SJCRH30 (cell line): ENCODE measurements around the gene KCTD16. TPM values are rescaled to one million over a fixed set of nuclear protein-coding genes. Genes with fewer than 3 reads are reported as not detected.

Source experiments
- DNase-seq, 2 experiments: peaks; one replicate each; pipeline ENCODE4 v3.0.0-alpha.2; 2015 to 2020
- H3K27ac ChIP-seq: fragments of 250-450 bp; sonication (Bioruptor Pico); 2 replicates; pipeline ENCODE4 v1.5.1; 2020; ENCODE audit warnings: mild to moderate bottlenecking, moderate library complexity
- H3K27me3 ChIP-seq: fragments of 250-450 bp; sonication (Bioruptor Pico); 2 replicates; pipeline ENCODE4 v1.5.1; 2020; ENCODE audit warnings: mild to moderate bottlenecking, moderate library complexity
- H3K36me3 ChIP-seq: fragments of 250-450 bp; sonication (Bioruptor Pico); 2 replicates; pipeline ENCODE4 v1.5.1; 2020; ENCODE audit warnings: mild to moderate bottlenecking, moderate library complexity
- H3K4me1 ChIP-seq: fragments of 250-450 bp; sonication (Bioruptor Pico); 2 replicates; pipeline ENCODE4 v1.5.1; 2020; ENCODE audit warnings: mild to moderate bottlenecking, moderate library complexity
- H3K4me3 ChIP-seq: fragments of 250-450 bp; sonication (Bioruptor Pico); 2 replicates; pipeline ENCODE4 v1.5.1; 2020; ENCODE audit warnings: mild to moderate bottlenecking, moderate library complexity
- H3K9me3 ChIP-seq: fragments of 250-450 bp; sonication (Bioruptor Pico); replicated peaks from 2 replicates; pipeline ENCODE4 v1.5.1; 2020; ENCODE audit warnings: mild to moderate bottlenecking, moderate library complexity
- total RNA-seq: library from RNA; depleted of rRNA; stranded (reverse); fragments of >200 nt; shearing (Covaris generic); gene quantifications from 2 replicates; pipeline ENCODE4 v1.2.3, GENCODE V29; 2014

KCTD16 gene
- total RNA-seq, 1 experiment from 2014 or later, result 0.04 TPM

GRCh38 chr5:144391044-144391443 lies 220.4 kb downstream of the KCTD16 start:
- H3K4me3 ChIP-seq, result no peak overlapping the region

GRCh38 chr5:144393641-144394435 lies 223.2 kb downstream of the KCTD16 start:
- no peaks in the 10 kb centered on the region for H3K36me3 ChIP-seq
- no peak overlapping the region for H3K4me3 ChIP-seq
- DNase-seq, result no peak
- H3K27ac ChIP-seq, result no peak overlapping the region
- H3K9me3 ChIP-seq, result no peaks in the 10 kb centered on the region
- no peaks in the 10 kb centered on the region for H3K27me3 ChIP-seq
- no peaks in the 10 kb centered on the region for H3K4me1 ChIP-seq

More at GRCh38 chr5:144391044-144391443, 220.4 kb downstream of the KCTD16 start:
- DNase-seq, result no peak
- Histone ChIP-seq H3K36me3 (no peaks in the 10 kb centered on the region), H3K27ac (no peak overlapping the region), H3K27me3 (no peaks in the 10 kb centered on the region), H3K9me3 (no peaks in the 10 kb centered on the region), H3K4me1 (no peaks in the 10 kb centered on the region)

- no peak for DNase-seq
- H3K4me3 ChIP-seq, result no peak overlapping the region
- no peaks in the 10 kb centered on the region for H3K9me3 ChIP-seq
- no peaks in the 10 kb centered on the region for H3K27me3 ChIP-seq
- no peak overlapping the region for H3K27ac ChIP-seq
- H3K36me3 ChIP-seq, result no peaks in the 10 kb centered on the region
- no peaks in the 10 kb centered on the region for H3K4me1 ChIP-seq
Observed at GRCh38 chr5:144395704-144396103, 225.0 kb downstream of the KCTD16 start.

DNA sequence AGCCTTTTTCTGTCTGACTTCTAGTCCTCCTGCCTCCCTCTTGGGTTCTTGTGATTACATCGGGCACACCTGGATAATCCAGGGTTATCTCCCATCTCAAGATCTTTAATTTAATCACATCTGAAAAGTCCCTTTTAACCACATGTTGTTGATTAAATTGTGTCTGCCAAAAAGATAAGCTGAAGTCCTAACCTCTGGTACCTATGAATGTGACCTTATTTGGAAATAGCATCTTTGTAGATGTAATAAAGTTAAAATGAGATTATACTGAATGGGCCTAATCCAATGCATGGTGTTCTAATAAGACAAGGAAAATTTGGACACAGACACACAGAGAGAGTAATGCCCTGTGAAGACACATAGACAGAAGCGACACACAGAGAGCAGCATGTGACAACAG lies 232.4 kb downstream of the KCTD16 start:
- H3K27ac ChIP-seq, result no peak overlapping the region

GRCh38 chr5:144403817-144404420 lies 233.2 kb downstream of the KCTD16 start:
- Histone ChIP-seq H3K27ac (no peak overlapping the region), H3K9me3 (no peaks in the 10 kb centered on the region), H3K4me1 (no peaks in the 10 kb centered on the region), H3K27me3 (no peaks in the 10 kb centered on the region), H3K36me3 (no peaks in the 10 kb centered on the region), H3K4me3 (no peak overlapping the region)
- no peak for DNase-seq

More for the DNA sequence above, 232.4 kb downstream of the KCTD16 start:
- Histone ChIP-seq H3K27me3 (no peaks in the 10 kb centered on the region), H3K9me3 (no peaks in the 10 kb centered on the region), H3K4me3 (no peak overlapping the region), H3K36me3 (no peaks in the 10 kb centered on the region), H3K4me1 (no peaks in the 10 kb centered on the region)
- DNase-seq, result no peak

DNA sequence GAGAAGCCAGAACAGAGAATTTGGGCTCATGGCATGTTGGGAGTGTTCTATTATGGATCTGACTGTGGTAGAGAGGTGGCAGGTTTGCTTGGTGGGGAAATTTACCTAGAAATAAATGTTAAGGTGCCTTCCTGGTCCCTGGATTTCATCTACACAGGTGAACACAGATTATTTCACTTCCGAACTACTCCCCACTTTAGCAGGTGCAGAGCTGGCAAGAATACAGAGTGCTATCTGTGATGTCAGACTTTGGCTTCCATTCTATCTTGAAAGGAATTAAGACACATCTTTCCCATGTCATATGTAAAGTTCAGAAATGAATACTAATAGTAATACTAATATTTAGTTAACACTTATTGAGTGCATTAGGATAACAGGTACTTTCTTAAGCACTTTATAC lies 234.0 kb downstream of the KCTD16 start:
- no peak for DNase-seq
- no peaks in the 10 kb centered on the region for H3K9me3 ChIP-seq
- no peak overlapping the region for H3K27ac ChIP-seq
- no peak overlapping the region for H3K4me3 ChIP-seq
- no peaks in the 10 kb centered on the region for H3K36me3 ChIP-seq
- no peaks in the 10 kb centered on the region for H3K4me1 ChIP-seq
- H3K27me3 ChIP-seq, result no peaks in the 10 kb centered on the region

GRCh38 chr5:144405991-144406390 lies 235.3 kb downstream of the KCTD16 start:
- H3K4me1 ChIP-seq, result no peaks in the 10 kb centered on the region
- H3K27ac ChIP-seq, result no peak overlapping the region
- H3K9me3 ChIP-seq, result no peaks in the 10 kb centered on the region
- DNase-seq, result no peak
- no peak overlapping the region for H3K4me3 ChIP-seq
- H3K27me3 ChIP-seq, result no peaks in the 10 kb centered on the region
- no peaks in the 10 kb centered on the region for H3K36me3 ChIP-seq

- Histone ChIP-seq H3K4me3 (no peak overlapping the region), H3K4me1 (no peaks in the 10 kb centered on the region), H3K27me3 (no peaks in the 10 kb centered on the region; the same call in 1 of the 2 replicates), H3K36me3 (no peaks in the 10 kb centered on the region), H3K27ac (no peak overlapping the region), H3K9me3 (no peaks in the 10 kb centered on the region)
- no peak for DNase-seq
Observed at GRCh38 chr5:144406442-144406841, 235.8 kb downstream of the KCTD16 start.

- Histone ChIP-seq H3K4me1 (no peaks in the 10 kb centered on the region), H3K4me3 (no peak overlapping the region), H3K36me3 (no peaks in the 10 kb centered on the region; the same call in 1 of the 2 replicates)
Observed at GRCh38 chr5:144414202-144415029, 243.7 kb downstream of the KCTD16 start.

GRCh38 chr5:144416196-144416595 lies 245.5 kb downstream of the KCTD16 start:
- H3K4me3 ChIP-seq, result no peak overlapping the region
- no peaks in the 10 kb centered on the region; the same call in 1 of the 2 replicates for H3K27me3 ChIP-seq
- no peaks in the 10 kb centered on the region for H3K9me3 ChIP-seq
- DNase-seq, result no peak
- H3K27ac ChIP-seq, result no peak overlapping the region
- no peaks in the 10 kb centered on the region; the same call in 1 of the 2 replicates for H3K36me3 ChIP-seq
- H3K4me1 ChIP-seq, result no peaks in the 10 kb centered on the region

More at GRCh38 chr5:144414202-144415029, 243.7 kb downstream of the KCTD16 start:
- Histone ChIP-seq H3K27me3 (no peaks in the 10 kb centered on the region; the same call in 1 of the 2 replicates), H3K9me3 (no peaks in the 10 kb centered on the region), H3K27ac (no peak overlapping the region)
- DNase-seq, result no peak

DNA sequence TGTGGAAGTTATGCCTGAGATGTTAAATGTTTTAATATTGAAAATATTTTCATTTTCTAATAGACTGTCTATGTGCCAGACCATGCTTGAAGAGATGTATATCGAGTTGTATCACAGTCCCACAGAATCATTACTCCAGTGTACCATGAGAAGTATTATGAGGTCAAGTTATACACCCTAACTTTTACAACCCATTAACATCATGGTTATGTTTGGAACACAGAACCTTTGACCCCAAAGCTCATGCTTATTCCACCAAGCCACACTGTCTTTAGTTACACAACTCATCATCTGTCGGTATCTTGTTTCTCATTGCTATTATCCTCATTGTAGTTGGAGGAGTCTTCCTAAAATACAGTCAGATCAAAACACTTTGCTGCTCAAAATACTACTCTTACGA lies 248.0 kb downstream of the KCTD16 start:
- DNase-seq, result no peak
- Histone ChIP-seq H3K27me3 (no peaks in the 10 kb centered on the region), H3K4me1 (no peaks in the 10 kb centered on the region), H3K36me3 (no peaks in the 10 kb centered on the region; the same call in 1 of the 2 replicates), H3K9me3 (no peaks in the 10 kb centered on the region), H3K27ac (no peak overlapping the region), H3K4me3 (no peak overlapping the region)

DNA sequence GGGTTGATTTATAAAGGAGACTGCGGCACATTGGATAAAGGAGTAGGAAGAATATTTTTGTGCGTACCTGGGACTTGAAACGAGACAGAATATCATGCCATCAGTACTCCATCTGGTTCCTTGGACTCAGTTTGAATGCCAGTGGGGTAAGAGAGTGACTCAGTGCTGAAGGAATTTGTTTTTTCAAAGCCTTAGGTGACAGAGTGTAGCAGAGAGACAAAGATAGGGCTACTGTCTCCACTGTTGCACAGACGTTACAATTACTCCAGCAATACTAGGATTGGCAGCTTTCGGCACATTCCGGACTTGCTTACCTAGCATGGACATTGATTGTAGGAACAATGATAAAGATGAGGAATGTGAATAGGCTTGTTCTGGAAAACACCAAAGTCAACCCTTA lies 250.7 kb downstream of the KCTD16 start:
- no peak overlapping the region for H3K27ac ChIP-seq
- no peaks in the 10 kb centered on the region for H3K27me3 ChIP-seq
- H3K36me3 ChIP-seq, result no peaks in the 10 kb centered on the region; the same call in 1 of the 2 replicates
- H3K4me1 ChIP-seq, result no peaks in the 10 kb centered on the region
- no peaks in the 10 kb centered on the region for H3K9me3 ChIP-seq
- H3K4me3 ChIP-seq, result no peak overlapping the region
- DNase-seq, result no peak

DNA sequence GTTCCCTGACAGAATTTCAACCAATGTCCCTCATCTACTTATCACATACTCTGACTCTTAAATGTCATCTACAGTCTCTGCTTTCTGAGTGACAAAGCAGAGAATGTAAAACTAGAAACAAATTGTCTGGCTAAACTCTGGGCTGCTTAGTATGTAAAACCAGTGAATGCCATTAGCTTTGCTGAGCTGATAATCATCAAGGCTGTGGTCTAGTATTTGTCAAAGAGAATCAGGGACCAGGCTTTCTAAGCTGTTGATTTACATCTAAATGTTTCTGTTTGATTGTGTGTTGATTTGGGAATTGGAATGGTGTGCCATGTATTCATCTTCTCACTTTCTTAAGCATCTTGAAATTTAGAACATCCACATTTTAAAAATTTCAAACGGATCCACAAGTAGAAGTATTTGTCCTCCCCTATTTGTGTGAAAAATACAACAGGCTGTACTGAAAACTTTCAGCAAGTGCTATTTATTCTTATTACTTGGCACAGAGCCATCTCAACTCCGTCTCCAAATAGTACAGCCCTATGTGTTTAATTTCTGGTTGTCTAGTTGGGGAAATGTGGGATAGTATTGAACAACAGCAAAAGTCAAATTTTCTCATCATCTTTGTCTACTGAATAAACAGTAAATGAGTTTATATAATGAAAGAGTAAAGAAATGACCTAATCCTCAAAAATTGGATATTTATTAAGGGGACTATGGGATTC lies 251.5 kb downstream of the KCTD16 start:
- DNase-seq, result no peak
- no peak overlapping the region for H3K27ac ChIP-seq
- H3K9me3 ChIP-seq, result no peaks in the 10 kb centered on the region
- H3K4me1 ChIP-seq, result no peaks in the 10 kb centered on the region
- H3K4me3 ChIP-seq, result no peak overlapping the region
- no peaks in the 10 kb centered on the region for H3K27me3 ChIP-seq
- H3K36me3 ChIP-seq, result no peaks in the 10 kb centered on the region; the same call in 1 of the 2 replicates

DNA sequence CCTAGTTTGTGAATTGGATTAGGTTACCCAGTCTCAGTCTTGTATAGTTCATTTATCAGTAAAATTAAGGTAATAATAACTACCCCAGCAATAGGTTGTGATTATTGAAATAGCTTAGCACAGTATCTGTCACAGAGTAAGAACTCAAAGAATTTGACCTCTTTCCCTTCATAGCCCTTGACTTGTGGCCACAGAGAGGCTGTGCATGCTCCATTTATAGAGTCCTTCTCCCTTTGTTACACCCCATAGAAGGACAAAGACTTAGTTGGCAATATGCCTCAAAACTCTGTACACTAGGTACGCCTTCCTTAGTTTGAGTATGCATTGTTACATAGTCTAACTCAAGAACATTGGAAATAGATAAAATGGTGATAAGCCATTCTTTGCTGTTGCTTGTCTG lies 257.2 kb downstream of the KCTD16 start:
- H3K36me3 ChIP-seq, result no peaks in the 10 kb centered on the region
- H3K4me1 ChIP-seq, result no peaks in the 10 kb centered on the region
- no peak overlapping the region for H3K27ac ChIP-seq
- DNase-seq, result no peak
- H3K27me3 ChIP-seq, result peaks cover 5% of the 10 kb centered on the region; the same call in 1 of the 2 replicates
- H3K9me3 ChIP-seq, result no peaks in the 10 kb centered on the region
- H3K4me3 ChIP-seq, result no peak overlapping the region
